Neural cell (in vitro differentiated cells): ENCODE results near the gene EID2B. TPM values are rescaled to one million over a fixed set of nuclear protein-coding genes. Genes with fewer than 3 reads are reported as not detected.
A peak's percentile ranks its signal among the peaks of the same experiment; 100 is the strongest.

Source experiments
- H2AFZ ChIP-seq: fragments of 200-600, 300-800 bp; sonication (generic), shearing (Covaris generic); 2 replicates; pipeline ENCODE4 v1.6.0; 2014; ENCODE audit warnings: low read depth, mild to moderate bottlenecking, antibody characterized with exemption, low read length, moderate library complexity
- H3F3A ChIP-seq: fragments of 200-600 bp; shearing (Covaris generic); 2 replicates; pipeline ENCODE4 v1.6.1; 2016; ENCODE audit warnings: mild to moderate bottlenecking, moderate library complexity, mixed read lengths, antibody characterized with exemption, low read length; ENCODE audit not compliant: insufficient read depth, poor library complexity, severe bottlenecking
- H3K27ac ChIP-seq: fragments of 200-600, 300-800 bp; sonication (generic), shearing (Covaris generic); 2 replicates; pipeline ENCODE4 v1.5.1; 2014; ENCODE audit warnings: mild to moderate bottlenecking, low read length, moderate library complexity
- H3K27me3 ChIP-seq: fragments of 300-800, 200-600 bp; sonication (generic), shearing (Covaris generic); 2 replicates; pipeline ENCODE4 v1.6.0; 2014; ENCODE audit warnings: mild to moderate bottlenecking, low read depth, low read length, moderate library complexity; ENCODE audit not compliant: insufficient read depth
- H3K36me3 ChIP-seq: fragments of 300-800, 200-600 bp; sonication (generic), shearing (Covaris generic); 2 replicates; pipeline ENCODE4 v1.5.1; 2014; ENCODE audit warnings: mild to moderate bottlenecking, antibody characterized with exemption, low read length, moderate library complexity; ENCODE audit not compliant: insufficient read depth
- H3K4me2 ChIP-seq: fragments of 300-800, 200-600 bp; sonication (generic), shearing (Covaris generic); 2 replicates; pipeline ENCODE4 v1.6.0; 2014; ENCODE audit warnings: mild to moderate bottlenecking, low read length
- H3K4me3 ChIP-seq: fragments of 300-800, 200-600 bp; sonication (generic), shearing (Covaris generic); 2 replicates; pipeline ENCODE4 v1.5.1; 2014; ENCODE audit warnings: mild to moderate bottlenecking, low read length, moderate library complexity
- H3K79me2 ChIP-seq: fragments of 200-600 bp; shearing (Covaris generic); replicated peaks from 2 replicates; pipeline ENCODE4 v1.6.0; 2014; ENCODE audit warnings: mild to moderate bottlenecking, low read length, moderate library complexity; ENCODE audit not compliant: insufficient read depth
- H3K9ac ChIP-seq: fragments of 300-800, 200-600 bp; sonication (generic), shearing (Covaris generic); 2 replicates; pipeline ENCODE4 v1.6.1; 2016; ENCODE audit warnings: mild to moderate bottlenecking, low read length, mixed read lengths
- H3K9me2 ChIP-seq: fragments of 200-600 bp; shearing (Covaris generic); 2 replicates; pipeline ENCODE4 v1.6.1; 2016; ENCODE audit warnings: mild to moderate bottlenecking, low read length, mixed read lengths; ENCODE audit not compliant: insufficient read depth
- H3K9me3 ChIP-seq: fragments of 200-600, 300-800 bp; sonication (generic), shearing (Covaris generic); 2 replicates; pipeline ENCODE4 v1.6.1; 2016; ENCODE audit warnings: mild to moderate bottlenecking, mixed run types, low read length, moderate library complexity, mixed read lengths
- H4K20me1 ChIP-seq: fragments of 200-600 bp; shearing (Covaris generic); 2 replicates; pipeline ENCODE4 v1.6.1; 2016; ENCODE audit warnings: mild to moderate bottlenecking, mixed run types; ENCODE audit not compliant: insufficient read depth
- CTCF ChIP-seq: fragments of 450-650 bp; IDR thresholded peaks from 2 replicates; pipeline ENCODE4 v1.5.1; 2014; ENCODE audit warnings: antibody characterized with exemption, mild to moderate bottlenecking, moderate library complexity; ENCODE audit not compliant: poor library complexity, severe bottlenecking
- EP300 ChIP-seq: fragments of 450-650 bp; conservative IDR thresholded peaks from 2 replicates; pipeline ENCODE4 v1.6.1; 2014; ENCODE audit warnings: antibody characterized with exemption, mild to moderate bottlenecking, moderate library complexity; ENCODE audit not compliant: poor library complexity, severe bottlenecking
- EZH2 ChIP-seq: fragments of 200-600, 300-800 bp; shearing (Covaris generic), sonication (generic); IDR thresholded peaks from 2 replicates; pipeline ENCODE4 v1.6.1; 2014; ENCODE audit warnings: antibody characterized with exemption, low read length, borderline replicate concordance, mild to moderate bottlenecking; ENCODE audit not compliant: insufficient read depth, poor library complexity, severe bottlenecking
- MXI1 ChIP-seq: fragments of 450-650 bp; conservative IDR thresholded peaks from 2 replicates; pipeline ENCODE4 v1.6.1; 2014; ENCODE audit warnings: antibody characterized with exemption, mild to moderate bottlenecking; ENCODE audit not compliant: poor library complexity, severe bottlenecking
- POLR2AphosphoS5 ChIP-seq: IDR thresholded peaks from 2 replicates; pipeline ENCODE4 v1.6.1; 2012
- RAD21 ChIP-seq: fragments of 450-650 bp; conservative IDR thresholded peaks from 2 replicates; pipeline ENCODE4 v1.6.1; 2014; ENCODE audit warnings: antibody characterized with exemption, mild to moderate bottlenecking, moderate library complexity
- REST ChIP-seq: IDR thresholded peaks from 2 replicates; pipeline ENCODE4 v1.6.1; 2012; ENCODE audit warnings: borderline replicate concordance
- SMC3 ChIP-seq: fragments of 450-650 bp; conservative IDR thresholded peaks from 2 replicates; pipeline ENCODE4 v1.6.1; 2014; ENCODE audit warnings: antibody characterized with exemption, mild to moderate bottlenecking, moderate library complexity; ENCODE audit not compliant: poor library complexity
- TAF1 ChIP-seq: IDR thresholded peaks from 2 replicates; pipeline ENCODE4 v1.6.1; 2012; ENCODE audit warnings: low read depth
- polyA plus RNA-seq: library from polyadenylated mRNA; depleted of rRNA; stranded (reverse); fragments of >200 nt; gene quantifications from 2 replicates; pipeline ENCODE4 v1.2.3, GENCODE V29; 2014

EID2B gene
- polyA plus RNA-seq, 1 donor from 2014 or later, result 36.5 TPM

- Histone ChIP-seq H3K27me3 (no peaks in the 10 kb centered on the region), H3K9me3 (no peaks in the 10 kb centered on the region), H3K27ac (no peak overlapping the region), H3F3A (no peaks in the 10 kb centered on the region), H4K20me1 (no peaks in the 10 kb centered on the region), H3K9ac (peak overlapping the region; percentile 87), H3K4me3 (peak overlapping the region; percentile 89), H3K4me2 (peak overlapping the region; percentile 60), H3K36me3 (no peaks in the 10 kb centered on the region), H3K79me2 (peaks cover 14% of the 10 kb centered on the region), H2AFZ (no peak overlapping the region), H3K9me2 (no peaks in the 10 kb centered on the region)
- TF ChIP-seq TAF1 (no peak), POLR2AphosphoS5 (no peak), CTCF (no peak), EP300 (no peak), MXI1 (no peak), REST (no peak), EZH2 (no peak), SMC3 (no peak), RAD21 (no peak)
Observed at GRCh38 chr19:39481676-39482075, 51.0 kb downstream of the EID2B start.

GRCh38 chr19:39481229-39481545, 51.5 kb downstream of the EID2B start:
- Histone ChIP-seq H4K20me1 (no peaks in the 10 kb centered on the region), H3K4me3 (peak overlapping the region; percentile 89), H3K36me3 (peaks cover 1% of the 10 kb centered on the region), H3K27me3 (no peaks in the 10 kb centered on the region), H2AFZ (peak overlapping the region; percentile 77), H3K4me2 (peak overlapping the region; percentile 60), H3K9me2 (no peaks in the 10 kb centered on the region), H3K27ac (peak overlapping the region; percentile 62), H3K9ac (peak overlapping the region; percentile 87), H3F3A (no peaks in the 10 kb centered on the region), H3K9me3 (no peaks in the 10 kb centered on the region), H3K79me2 (peaks cover 14% of the 10 kb centered on the region)
- TF ChIP-seq CTCF (no peak), POLR2AphosphoS5 (no peak), EZH2 (no peak), EP300 (no peak), RAD21 (no peak), MXI1 (no peak), TAF1 (no peak), SMC3 (no peak), REST (no peak)
